Esophagus squamous epithelium (tissue), 4 donors: ENCODE measurements around the gene PPP1R9A.

Experiments used
- POLR2A ChIP-seq, 4 donors: fragments of 450-650 bp; IDR thresholded peaks; one replicate each; pipeline ENCODE4 v1.6.1; 2017; ENCODE audit warnings: antibody characterized with exemption in 4 of 4, mild to moderate bottlenecking in 4 of 4, moderate library complexity in 3 of 4
- TF ChIP-seq, protein P1 (sequence below), 6 experiments: fragments of 450-650 bp in 4 of 6; fragments of 200-600 bp in 2 of 6; sonication (generic) in 2 of 6; IDR thresholded peaks; one replicate each; pipeline ENCODE4 v1.5.1; 2016 to 2019; ENCODE audit warnings: antibody characterized with exemption in 6 of 6, mild to moderate bottlenecking in 4 of 6, moderate library complexity in 4 of 6

GRCh38 chr7:94949532-94949931 lies 42.1 kb downstream of the PPP1R9A start:
- TF ChIP-seq, protein P1, sequence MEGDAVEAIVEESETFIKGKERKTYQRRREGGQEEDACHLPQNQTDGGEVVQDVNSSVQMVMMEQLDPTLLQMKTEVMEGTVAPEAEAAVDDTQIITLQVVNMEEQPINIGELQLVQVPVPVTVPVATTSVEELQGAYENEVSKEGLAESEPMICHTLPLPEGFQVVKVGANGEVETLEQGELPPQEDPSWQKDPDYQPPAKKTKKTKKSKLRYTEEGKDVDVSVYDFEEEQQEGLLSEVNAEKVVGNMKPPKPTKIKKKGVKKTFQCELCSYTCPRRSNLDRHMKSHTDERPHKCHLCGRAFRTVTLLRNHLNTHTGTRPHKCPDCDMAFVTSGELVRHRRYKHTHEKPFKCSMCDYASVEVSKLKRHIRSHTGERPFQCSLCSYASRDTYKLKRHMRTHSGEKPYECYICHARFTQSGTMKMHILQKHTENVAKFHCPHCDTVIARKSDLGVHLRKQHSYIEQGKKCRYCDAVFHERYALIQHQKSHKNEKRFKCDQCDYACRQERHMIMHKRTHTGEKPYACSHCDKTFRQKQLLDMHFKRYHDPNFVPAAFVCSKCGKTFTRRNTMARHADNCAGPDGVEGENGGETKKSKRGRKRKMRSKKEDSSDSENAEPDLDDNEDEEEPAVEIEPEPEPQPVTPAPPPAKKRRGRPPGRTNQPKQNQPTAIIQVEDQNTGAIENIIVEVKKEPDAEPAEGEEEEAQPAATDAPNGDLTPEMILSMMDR (IDR thresholded peaks at IDR 0.05), result no peak
- no peak for TF ChIP-seq POLR2A (IDR thresholded peaks at IDR 0.05)
